Measurements from ENCODE around the gene USP3. TPM values are rescaled to one million over a fixed set of nuclear protein-coding genes. Genes with fewer than 3 reads are reported as not detected.

Gene USP3
- total RNA-seq, 1 experiment from 2014 or later = 70.2 TPM

GRCh38 chr15:63545520-63545919 lies 41.1 kb downstream of the USP3 start:
- BruUV-seq (replicated peaks) = no TSS peak
- H3K9me3 Mint-ChIP-seq (ENCODE audit: unreplicated experiment) = no peaks in the 10 kb centered on the region

GRCh38 chr15:63551400-63551799 lies 47.0 kb downstream of the USP3 start:
- CTCF ChIA-PET = no interaction called here

More at GRCh38 chr15:63545520-63545919, 41.1 kb downstream of the USP3 start:
- Mint-ChIP-seq H3K36me3 (ENCODE audit: insufficient read depth, unreplicated experiment) (peaks cover 40% of the 10 kb centered on the region), H3K4me1 (ENCODE audit: insufficient read depth, unreplicated experiment) (peaks cover 10% of the 10 kb centered on the region), H3K4me3 (ENCODE audit: unreplicated experiment) (no peak overlapping the region), H3K27ac (ENCODE audit: low read depth, unreplicated experiment) (no peak overlapping the region), H3K27me3 (ENCODE audit: insufficient read depth, unreplicated experiment) (no peaks in the 10 kb centered on the region)
- intact Hi-C loops (cut with micrococcal nuclease) = no loop called here
- TF ChIP-seq CTCF (IDR thresholded peaks at IDR 0.05; ENCODE audit: unreplicated experiment) = no peak
- ChIA-PET POLR2A (interaction anchor here (0.8 to 2.0 kb wide), 7 partner anchors 12 to 53 kb away, joined by 3 to 9 read pairs (median 5); partner anchors contain the start of gene USP3), CTCF (interaction anchor here (0.7 to 2.2 kb wide), 3 partner anchors 9 to 40 kb away, joined by 3 to 8 read pairs (median 5); partner anchors contain the start of gene USP3)
- DNase-seq (ENCODE audit: unreplicated experiment) = no peak

GRCh38 chr15:63553388-63553791 lies 49.0 kb downstream of the USP3 start:
- ChIA-PET POLR2A (interaction anchor here (0.5 to 2.5 kb wide), 22 partner anchors 9 to 1248 kb away, joined by 3 to 51 read pairs (median 7); partner anchors contain the start of genes CIAO2A and USP3), CTCF (interaction anchor here (0.8 to 2.4 kb wide), 6 partner anchors 11 to 89 kb away, joined by 3 to 8 read pairs (median 6); partner anchors contain the start of gene USP3)
- intact Hi-C loops (cut with micrococcal nuclease) = loop anchor here (1.0 to 5.0 kb wide), 2 partner anchors 47 to 86 kb away; no protein-coding TSS in a partner anchor
- peaks cover 36% of the 10 kb centered on the region for H3K36me3 Mint-ChIP-seq (ENCODE audit: insufficient read depth, unreplicated experiment)
- H3K9me3 Mint-ChIP-seq (ENCODE audit: unreplicated experiment) = no peaks in the 10 kb centered on the region
- DNase-seq (ENCODE audit: unreplicated experiment) = peak; percentile 62
- TF ChIP-seq CTCF (IDR thresholded peaks at IDR 0.05; ENCODE audit: unreplicated experiment) = no peak
- BruUV-seq (replicated peaks) = no TSS peak
- H3K27ac Mint-ChIP-seq (ENCODE audit: low read depth, unreplicated experiment) = peak overlapping the region; percentile 6
- no peaks in the 10 kb centered on the region for H3K27me3 Mint-ChIP-seq (ENCODE audit: insufficient read depth, unreplicated experiment)
- H3K4me3 Mint-ChIP-seq (ENCODE audit: unreplicated experiment) = peak overlapping the region; percentile 30
- peaks cover 22% of the 10 kb centered on the region for H3K4me1 Mint-ChIP-seq (ENCODE audit: insufficient read depth, unreplicated experiment)

More at GRCh38 chr15:63551400-63551799, 47.0 kb downstream of the USP3 start:
- Mint-ChIP-seq H3K27ac (ENCODE audit: low read depth, unreplicated experiment) (no peak overlapping the region), H3K27me3 (ENCODE audit: insufficient read depth, unreplicated experiment) (no peaks in the 10 kb centered on the region), H3K4me1 (ENCODE audit: insufficient read depth, unreplicated experiment) (peaks cover 22% of the 10 kb centered on the region), H3K4me3 (ENCODE audit: unreplicated experiment) (no peak overlapping the region), H3K36me3 (ENCODE audit: insufficient read depth, unreplicated experiment) (peaks cover 27% of the 10 kb centered on the region), H3K9me3 (ENCODE audit: unreplicated experiment) (no peaks in the 10 kb centered on the region)
- DNase-seq (ENCODE audit: unreplicated experiment) = peak; percentile 48
- BruUV-seq (replicated peaks) = no TSS peak
- intact Hi-C loops (cut with micrococcal nuclease) = loop anchor here (5.0 kb wide), 1 partner anchor 84 kb away; no protein-coding TSS in a partner anchor
- no peak for TF ChIP-seq CTCF (IDR thresholded peaks at IDR 0.05; ENCODE audit: unreplicated experiment)
- POLR2A ChIA-PET = interaction anchor here (0.6 to 3.1 kb wide), 12 partner anchors 9 to 56 kb away, joined by 3 to 48 read pairs (median 7); partner anchors contain the start of gene USP3

GRCh38 chr15:63554337-63554927 lies 50.0 kb downstream of the USP3 start:
- no peaks in the 10 kb centered on the region for H3K9me3 Mint-ChIP-seq (ENCODE audit: unreplicated experiment)
- H3K4me3 Mint-ChIP-seq (ENCODE audit: unreplicated experiment) = no peak overlapping the region
- no TSS peak for BruUV-seq (replicated peaks)
- H3K4me1 Mint-ChIP-seq (ENCODE audit: insufficient read depth, unreplicated experiment) = peaks cover 22% of the 10 kb centered on the region
- ChIA-PET CTCF (interaction anchor here (1.1 to 2.4 kb wide), 3 partner anchors 12 to 88 kb away, joined by 4 to 8 read pairs (median 7); partner anchors contain the start of gene USP3), POLR2A (interaction anchor here (1.5 to 2.5 kb wide), 10 partner anchors 8 to 88 kb away, joined by 6 to 51 read pairs (median 21); partner anchors contain the start of gene USP3)
- H3K36me3 Mint-ChIP-seq (ENCODE audit: insufficient read depth, unreplicated experiment) = peaks cover 46% of the 10 kb centered on the region
- intact Hi-C loops (cut with micrococcal nuclease) = loop anchor here (5.0 kb wide), 1 partner anchor 87 kb away; no protein-coding TSS in a partner anchor
- no peaks in the 10 kb centered on the region for H3K27me3 Mint-ChIP-seq (ENCODE audit: insufficient read depth, unreplicated experiment)
- H3K27ac Mint-ChIP-seq (ENCODE audit: low read depth, unreplicated experiment) = no peak overlapping the region
- DNase-seq (ENCODE audit: unreplicated experiment) = no peak
- TF ChIP-seq CTCF (IDR thresholded peaks at IDR 0.05; ENCODE audit: unreplicated experiment) = no peak

Measured in MCF 10A (cell line).